GM18867 (cell line): ENCODE data around the gene ABCC11.

Source experiments
- ATAC-seq: cut with Tn5 transposase; IDR thresholded peaks from one replicate; pipeline ENCODE4 v1.9.1; 2021; ENCODE audit warnings: mild to moderate bottlenecking, moderate library complexity; ENCODE audit not compliant: unreplicated experiment

Gene ABCC11

GRCh38 chr16:48133455-48134211, 113.7 kb downstream of the ABCC11 start:
- no peak for ATAC-seq

- no peak for ATAC-seq
Measured at GRCh38 chr16:48132696-48133095, 114.6 kb downstream of the ABCC11 start.

GRCh38 chr16:48131201-48131935, 116.0 kb downstream of the ABCC11 start:
- ATAC-seq, result no peak

GRCh38 chr16:48129926-48130325, 117.4 kb downstream of the ABCC11 start:
- no peak for ATAC-seq

- no peak for ATAC-seq
Measured at GRCh38 chr16:48128769-48129168, 118.6 kb downstream of the ABCC11 start.

GRCh38 chr16:48126801-48127644, 120.3 kb downstream of the ABCC11 start:
- ATAC-seq, result no peak

GRCh38 chr16:48125888-48126287, 121.5 kb downstream of the ABCC11 start:
- ATAC-seq, result no peak

GRCh38 chr16:48124266-48124665, 123.1 kb downstream of the ABCC11 start:
- no peak for ATAC-seq

GRCh38 chr16:48123104-48123788, 124.1 kb downstream of the ABCC11 start:
- ATAC-seq, result peak; percentile 59

- ATAC-seq, result no peak
Measured at GRCh38 chr16:48121276-48121675, 126.1 kb downstream of the ABCC11 start.

- no peak for ATAC-seq
Measured at GRCh38 chr16:48118841-48119240, 128.5 kb downstream of the ABCC11 start.

GRCh38 chr16:48117217-48118105, 129.9 kb downstream of the ABCC11 start:
- ATAC-seq, result peak; percentile 65
